ENCODE results near the gene HNF4A. TPM values are rescaled to one million over a fixed set of nuclear protein-coding genes. Genes with fewer than 3 reads are reported as not detected.

HNF4A gene
- total and polyA plus RNA-seq, 2 of the 13 experiments (the other 11 are each of a cell fraction or from before 2014, with no cell fraction given): 80.9 to 169 TPM

- TF ChIP-seq ZNF615 (CRISPR knock-in tag; IDR thresholded peaks at IDR 0.05; ENCODE audit: borderline replicate concordance) (no peak), ZNF318 (CRISPR knock-in tag; IDR thresholded peaks at IDR 0.05) (no peak), PRDM10 (CRISPR knock-in tag; IDR thresholded peaks at IDR 0.05; ENCODE audit: low read depth) (no peak), MTA3 (CRISPR knock-in tag; IDR thresholded peaks at IDR 0.05) (no peak), AGO2 (optimal IDR thresholded peaks at IDR 0.05; ENCODE audit: low read depth, low read length) (peak; percentile 78), SOX6 (IDR thresholded peaks at IDR 0.05) (no peak), SOX6 (CRISPR knock-in tag; IDR thresholded peaks at IDR 0.05) (no peak), MZF1 (CRISPR knock-in tag; IDR thresholded peaks at IDR 0.05; ENCODE audit: borderline replicate concordance) (no peak), DMAP1 (CRISPR knock-in tag; IDR thresholded peaks at IDR 0.05) (no peak), ZNF850 (CRISPR knock-in tag; conservative IDR thresholded peaks at IDR 0.05) (no peak), HIVEP1 (CRISPR knock-in tag; IDR thresholded peaks at IDR 0.05) (no peak), ZNF713 (CRISPR knock-in tag; IDR thresholded peaks at IDR 0.05) (no peak), ZNF746 (CRISPR knock-in tag; IDR thresholded peaks at IDR 0.05) (no peak), CAMTA2 (CRISPR knock-in tag; IDR thresholded peaks at IDR 0.05; ENCODE audit: borderline replicate concordance) (no peak), FOXA3 (CRISPR knock-in tag; IDR thresholded peaks at IDR 0.05) (no peak), CC2D1A (CRISPR knock-in tag; IDR thresholded peaks at IDR 0.05) (0 out of 2 replicates have a peak, but pooled peaks have one; percentile 73), HHEX (CRISPR knock-in tag; IDR thresholded peaks at IDR 0.05) (no peak), KDM3A (CRISPR knock-in tag; IDR thresholded peaks at IDR 0.05; ENCODE audit: low read depth) (no peak), GTF3A (CRISPR knock-in tag; conservative IDR thresholded peaks at IDR 0.05) (no peak), KLF6 (CRISPR knock-in tag; IDR thresholded peaks at IDR 0.05) (no peak), MYC (CRISPR knock-in tag; IDR thresholded peaks at IDR 0.05; ENCODE audit: borderline replicate concordance) (no peak), NFIC (IDR thresholded peaks at IDR 0.05; ENCODE audit: low read length) (no peak)
These were observed 58.8 kb downstream of the HNF4A start (continued) for GRCh38 chr20:44414346-44414714.
